HS-5 (cell line): ENCODE results near the gene TMEM175.

Experiments used
- DNase-seq: peaks from one replicate; pipeline ENCODE4 v3.0.0-alpha.2; 2012; ENCODE audit warnings: low read depth

Gene TMEM175, protein sequence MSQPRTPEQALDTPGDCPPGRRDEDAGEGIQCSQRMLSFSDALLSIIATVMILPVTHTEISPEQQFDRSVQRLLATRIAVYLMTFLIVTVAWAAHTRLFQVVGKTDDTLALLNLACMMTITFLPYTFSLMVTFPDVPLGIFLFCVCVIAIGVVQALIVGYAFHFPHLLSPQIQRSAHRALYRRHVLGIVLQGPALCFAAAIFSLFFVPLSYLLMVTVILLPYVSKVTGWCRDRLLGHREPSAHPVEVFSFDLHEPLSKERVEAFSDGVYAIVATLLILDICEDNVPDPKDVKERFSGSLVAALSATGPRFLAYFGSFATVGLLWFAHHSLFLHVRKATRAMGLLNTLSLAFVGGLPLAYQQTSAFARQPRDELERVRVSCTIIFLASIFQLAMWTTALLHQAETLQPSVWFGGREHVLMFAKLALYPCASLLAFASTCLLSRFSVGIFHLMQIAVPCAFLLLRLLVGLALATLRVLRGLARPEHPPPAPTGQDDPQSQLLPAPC

DNA sequence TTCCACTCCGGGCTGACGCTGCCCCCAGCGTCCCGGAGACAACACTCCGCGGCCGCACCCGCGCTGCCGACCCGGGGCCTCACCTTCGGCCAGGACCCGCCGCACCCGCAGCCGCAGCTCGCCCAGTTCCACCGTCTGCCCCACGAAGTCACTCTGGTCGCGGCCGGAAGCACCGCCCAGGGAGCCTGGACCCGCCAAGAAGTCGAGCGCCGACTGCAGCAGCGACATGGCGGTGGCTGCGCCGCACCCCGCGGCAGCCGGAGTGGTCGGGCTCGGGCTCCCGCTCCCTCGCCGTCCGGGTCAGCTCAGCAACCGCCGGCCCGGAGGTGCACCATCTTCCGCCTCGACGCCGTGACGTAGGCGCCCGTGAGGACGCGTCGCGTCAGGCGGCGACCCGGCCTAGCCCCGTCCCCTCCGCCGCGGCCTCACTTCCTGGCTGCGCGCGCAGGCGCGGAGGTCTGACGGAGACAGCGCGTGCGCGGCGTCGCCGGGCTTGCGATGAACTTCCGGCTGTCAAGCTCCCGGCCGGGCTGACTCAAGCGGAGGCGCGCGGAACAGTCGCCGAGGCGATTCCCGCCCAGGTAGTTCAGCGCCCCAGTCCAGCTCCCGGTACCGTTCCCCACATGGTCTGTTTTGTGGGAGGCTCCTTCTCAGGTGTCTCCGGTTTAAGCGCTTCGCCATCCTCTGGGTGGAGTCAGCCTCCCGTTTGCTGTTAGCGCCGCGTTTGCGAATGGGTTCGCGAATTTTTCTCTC, at the start of gene TMEM175, which contains the start of gene GAK:
Gene TMEM175, plus strand, starts transcription at position 501 of the 753 bp plus-strand sequence. CDS start 15,280 bp downstream, outside the sequence.
Gene GAK, minus strand, starts transcription at position 357 of the 753 bp plus-strand sequence. Its CDS starts 129 bp downstream, at position 228.
- peak; percentile 76 for DNase-seq

DNA sequence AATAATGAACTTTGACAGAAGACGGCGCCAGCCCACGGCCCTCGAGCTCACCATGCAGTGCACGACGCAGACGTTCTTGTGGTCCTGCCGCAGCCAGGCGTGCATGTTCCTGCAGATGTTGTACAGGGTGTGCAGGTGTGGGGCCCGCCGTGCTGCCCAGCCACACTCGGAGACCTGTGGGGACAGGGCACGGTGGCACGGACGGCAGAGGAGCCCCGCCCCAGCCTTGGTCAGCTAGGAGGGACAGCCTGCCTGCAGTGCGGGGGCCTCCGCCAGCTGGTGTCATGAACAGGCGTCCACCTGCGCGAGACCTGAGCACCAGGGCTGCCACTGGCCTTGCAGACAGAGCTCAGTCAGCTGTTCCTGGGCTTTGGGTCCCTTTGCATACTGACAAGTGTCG, 49.6 kb upstream of the TMEM175 start:
- no peak for DNase-seq

DNA sequence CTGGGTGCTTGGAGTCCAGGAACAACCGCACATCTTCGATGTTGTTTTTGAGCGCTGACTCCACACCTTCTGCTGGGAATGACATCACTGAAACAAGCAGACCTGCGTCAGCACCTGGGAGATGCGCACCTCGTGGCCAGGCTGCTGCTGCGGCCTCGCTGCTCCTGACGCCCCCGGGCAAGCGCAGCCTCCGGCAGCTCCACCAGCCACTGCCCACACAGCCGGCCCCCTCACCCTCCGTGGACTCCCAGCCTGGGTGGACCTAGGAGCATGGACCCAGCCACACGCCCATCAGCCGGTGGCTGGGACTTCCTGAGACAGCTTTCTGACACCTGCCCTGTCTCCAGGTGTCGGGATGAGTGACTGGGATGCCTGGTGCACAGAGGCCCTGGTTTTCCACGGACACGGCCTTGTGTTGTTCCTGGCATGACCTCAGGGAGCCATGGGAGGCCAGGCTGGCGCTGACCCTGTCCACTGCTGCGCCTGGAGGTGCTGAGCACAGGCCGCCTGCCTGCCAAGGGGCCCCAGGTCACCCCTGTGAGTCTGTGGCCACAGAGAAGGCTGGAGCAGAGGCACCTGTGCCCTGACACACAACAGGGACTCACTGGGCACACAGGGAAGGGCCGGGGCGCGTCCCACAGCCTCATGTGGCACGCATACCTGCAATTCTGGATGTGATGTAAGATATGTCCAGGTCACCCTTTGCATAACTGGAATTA, 48.7 kb upstream of the TMEM175 start:
- DNase-seq, result no peak

DNA sequence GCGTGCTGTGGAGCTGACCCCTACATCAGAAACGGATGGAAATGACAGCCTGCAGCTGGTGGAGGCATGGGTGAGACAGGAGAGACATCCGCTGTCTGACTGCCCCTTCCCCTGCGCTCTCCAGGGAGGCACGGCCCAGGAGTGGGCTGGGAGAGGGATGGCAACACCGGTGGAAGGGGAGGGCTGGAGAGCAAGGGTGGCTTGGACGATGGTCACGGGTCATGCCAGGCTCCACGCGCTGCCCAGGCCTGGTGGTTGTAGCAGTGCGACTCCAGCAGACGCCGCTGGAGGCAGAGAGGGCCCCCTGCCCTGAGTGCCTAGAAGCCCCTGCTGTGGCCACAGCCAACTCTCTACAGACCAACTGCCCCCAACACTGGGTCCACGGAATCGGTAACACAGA, 48.0 kb upstream of the TMEM175 start:
- no peak for DNase-seq

DNA sequence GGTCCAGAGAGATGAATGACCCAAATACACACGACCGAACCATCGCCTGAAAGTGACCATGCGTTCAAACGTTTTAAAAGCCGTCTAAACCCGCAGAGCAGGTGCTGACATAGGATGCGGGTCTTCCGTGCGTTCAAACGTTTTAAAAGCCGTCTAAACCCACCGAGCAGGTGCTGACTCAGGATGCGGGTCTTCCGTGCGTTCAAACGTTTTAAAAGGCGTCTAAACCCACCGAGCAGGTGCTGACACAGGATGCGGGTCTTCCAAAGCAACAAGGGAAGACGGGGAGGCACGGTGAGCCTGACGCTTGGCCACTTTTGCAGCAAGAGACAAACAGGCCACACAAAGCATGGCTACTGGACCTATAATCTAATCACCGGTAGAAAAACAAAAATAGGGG, 47.4 kb upstream of the TMEM175 start:
- no peak for DNase-seq

DNA sequence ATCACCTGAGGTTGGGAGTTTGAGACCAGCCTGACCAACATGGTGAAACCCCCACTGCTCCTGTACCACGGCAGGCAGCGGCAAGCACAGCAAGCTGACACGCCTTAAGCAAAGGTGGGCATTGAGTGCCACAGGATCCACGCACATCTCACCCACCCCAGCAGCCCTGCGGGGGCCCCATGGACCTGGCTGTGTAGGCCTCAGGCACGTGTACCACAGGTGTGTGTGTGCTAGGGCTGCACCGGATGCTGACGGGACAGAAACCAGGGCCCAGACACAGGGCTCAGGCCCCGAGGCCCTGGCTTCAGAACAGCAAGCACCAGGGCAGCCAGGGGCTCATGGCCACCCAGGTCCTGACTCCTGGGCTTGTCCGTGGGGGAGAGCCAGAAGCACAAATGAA, 46.9 kb upstream of the TMEM175 start:
- DNase-seq, result no peak

DNA sequence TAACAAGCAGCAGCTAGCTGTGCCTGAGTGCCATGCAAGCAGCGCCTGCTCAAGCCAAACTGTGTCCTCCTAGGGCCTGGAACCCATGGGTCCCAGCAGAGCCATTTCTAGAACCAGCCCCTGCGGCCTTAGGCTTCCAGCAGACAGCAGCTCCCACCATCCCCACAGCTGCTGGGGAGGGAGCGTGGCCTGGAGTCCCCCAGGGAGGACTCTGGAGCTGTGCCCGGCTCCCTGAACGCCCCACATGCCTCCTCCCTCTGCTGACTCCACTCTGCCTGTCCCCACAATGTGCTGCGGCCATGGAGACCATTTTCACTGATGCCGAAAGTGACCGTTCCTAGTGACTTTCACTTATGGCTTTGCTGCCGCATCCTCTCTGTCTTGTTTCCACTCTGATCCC, 46.0 kb upstream of the TMEM175 start:
- DNase-seq, result no peak

DNA sequence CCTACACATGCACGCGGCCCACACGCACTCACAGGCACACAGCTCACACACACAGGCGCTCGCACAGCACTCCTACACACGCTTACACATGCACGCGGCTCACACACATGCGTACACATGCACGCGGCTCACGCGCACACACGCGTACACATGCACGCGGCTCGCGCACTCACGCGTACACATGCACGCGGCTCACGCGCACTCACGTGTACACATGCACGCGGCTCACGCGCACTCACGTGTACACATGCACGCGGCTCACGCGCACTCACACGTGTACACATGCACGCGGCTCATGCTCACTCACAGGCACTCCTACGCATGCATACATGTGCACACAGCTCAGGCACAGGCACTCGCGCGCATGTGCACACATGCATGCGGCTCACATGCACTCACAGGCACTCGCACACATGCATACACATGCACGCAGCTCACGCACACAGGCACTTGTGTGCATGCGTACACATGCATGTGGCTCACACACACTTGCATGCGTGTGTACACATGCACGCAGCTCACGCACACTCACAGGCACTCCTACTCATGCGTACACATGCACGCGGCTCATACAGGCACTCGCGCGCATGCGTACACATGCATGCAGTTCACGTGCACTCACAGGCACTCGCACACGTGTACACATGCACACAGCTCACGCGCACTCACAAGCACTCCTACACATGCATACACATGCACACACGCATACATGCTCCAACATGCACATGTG, 45.1 kb upstream of the TMEM175 start:
- no peak for DNase-seq

DNA sequence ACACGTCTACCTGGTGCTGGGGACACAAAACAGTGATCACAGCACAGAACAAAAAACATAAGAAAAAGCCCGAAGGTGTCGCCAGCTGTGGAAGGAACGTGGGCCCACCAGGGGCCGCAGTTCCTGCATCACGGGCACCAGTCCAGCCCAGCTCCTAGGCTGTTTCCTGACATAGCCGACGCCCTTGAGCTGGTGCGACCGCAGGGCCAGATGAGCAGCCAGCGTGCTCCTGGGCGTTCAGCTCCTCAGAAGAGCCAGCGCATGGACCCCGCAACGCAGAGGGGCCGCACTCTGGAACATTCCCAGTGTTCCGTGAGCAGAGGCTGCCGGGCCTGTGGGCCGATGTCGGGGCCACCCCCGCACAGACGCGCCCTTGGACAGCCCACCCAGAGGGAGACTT, 44.2 kb upstream of the TMEM175 start:
- no peak for DNase-seq

DNA sequence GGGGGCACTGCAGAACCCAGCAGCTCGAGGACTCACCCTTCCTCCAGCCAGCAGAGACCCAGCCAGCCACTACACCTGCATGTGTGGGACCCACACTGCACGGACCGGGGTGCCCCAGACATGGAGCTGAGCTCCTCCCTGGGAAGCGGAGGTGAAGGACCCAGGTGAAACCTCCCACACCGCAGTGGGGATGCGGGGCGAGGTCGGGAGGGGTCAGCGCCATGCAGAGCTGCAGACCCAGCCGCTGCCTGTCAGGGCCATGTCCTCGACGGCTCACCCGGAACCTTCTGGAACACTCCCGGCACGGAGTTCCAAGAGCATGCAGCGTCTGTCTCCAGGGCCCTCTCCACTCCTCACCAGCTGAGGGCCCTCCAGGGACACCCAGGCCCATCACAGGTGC, 42.7 kb upstream of the TMEM175 start:
- no peak for DNase-seq

DNA sequence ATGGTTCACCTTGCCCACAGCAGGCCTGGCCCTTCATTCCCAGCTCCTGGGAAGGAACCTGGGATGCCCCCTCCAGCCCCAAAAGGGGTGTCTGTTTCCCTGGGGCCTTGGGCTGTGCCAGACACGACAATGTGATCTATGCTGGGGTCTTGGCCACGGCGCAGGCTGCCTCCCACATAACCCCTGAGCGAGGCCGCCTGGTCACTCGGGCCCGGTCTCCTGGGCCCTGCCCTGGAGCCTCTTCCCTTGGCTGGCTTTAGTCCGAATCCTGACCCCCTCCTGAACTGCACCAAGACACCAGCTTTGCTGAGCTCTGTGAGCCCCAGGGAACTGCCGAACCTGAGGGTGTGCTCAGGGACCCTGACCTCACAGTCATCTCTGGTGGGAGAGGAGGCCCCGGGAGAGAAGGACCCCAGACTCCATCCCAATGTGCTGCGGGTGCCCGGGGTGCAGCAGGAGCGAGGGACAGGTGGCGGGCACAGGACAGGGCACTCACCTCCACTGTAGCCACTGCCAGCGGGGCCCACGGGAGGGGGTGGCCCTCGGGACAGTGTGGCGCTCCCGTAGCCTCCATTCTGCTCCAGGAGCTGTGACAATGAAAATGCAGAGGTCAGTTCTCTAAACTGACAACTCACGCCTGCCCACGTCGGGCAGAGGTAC, 42.1 kb upstream of the TMEM175 start:
- DNase-seq, result no peak

DNA sequence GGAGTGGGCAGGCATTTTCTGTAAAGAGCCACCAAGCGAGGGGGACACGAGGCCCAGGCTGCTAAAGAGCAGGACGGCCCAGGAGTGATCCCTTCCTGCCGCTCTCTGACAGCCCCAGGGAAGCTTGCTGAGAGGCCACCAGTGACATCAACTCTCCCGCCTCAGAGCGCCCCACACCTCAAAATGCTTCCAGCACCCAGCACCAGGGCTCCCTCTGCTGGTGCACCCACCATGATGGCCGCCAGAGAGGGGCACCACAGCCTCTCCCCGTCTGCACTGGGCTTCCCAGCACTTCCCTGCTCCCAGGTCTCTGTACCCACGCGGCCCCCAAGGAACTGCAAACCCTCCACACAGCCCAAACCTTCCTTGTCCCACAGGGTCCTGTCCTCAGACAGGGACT, 40.5 kb upstream of the TMEM175 start:
- DNase-seq, result no peak

DNA sequence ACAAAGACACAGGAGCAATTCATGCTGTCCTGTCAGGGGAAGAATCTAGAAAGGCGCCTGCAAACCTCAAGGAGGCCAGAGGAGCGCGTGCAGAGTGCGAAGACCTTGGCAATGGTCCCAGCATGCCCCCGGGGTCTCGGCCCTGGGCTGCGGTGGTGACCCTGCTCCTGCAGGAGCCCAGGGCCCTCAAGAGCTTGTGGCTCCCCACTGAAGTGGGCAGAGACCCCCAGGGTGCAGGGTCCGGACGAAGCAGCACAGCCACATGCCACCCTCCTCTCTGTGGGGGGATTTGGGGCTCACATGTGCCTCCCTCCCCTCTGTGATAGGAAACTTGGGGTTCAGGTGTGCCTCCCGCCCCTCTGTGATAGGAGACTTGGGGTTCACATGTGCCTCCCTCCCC, 39.5 kb upstream of the TMEM175 start:
- no peak for DNase-seq

DNA sequence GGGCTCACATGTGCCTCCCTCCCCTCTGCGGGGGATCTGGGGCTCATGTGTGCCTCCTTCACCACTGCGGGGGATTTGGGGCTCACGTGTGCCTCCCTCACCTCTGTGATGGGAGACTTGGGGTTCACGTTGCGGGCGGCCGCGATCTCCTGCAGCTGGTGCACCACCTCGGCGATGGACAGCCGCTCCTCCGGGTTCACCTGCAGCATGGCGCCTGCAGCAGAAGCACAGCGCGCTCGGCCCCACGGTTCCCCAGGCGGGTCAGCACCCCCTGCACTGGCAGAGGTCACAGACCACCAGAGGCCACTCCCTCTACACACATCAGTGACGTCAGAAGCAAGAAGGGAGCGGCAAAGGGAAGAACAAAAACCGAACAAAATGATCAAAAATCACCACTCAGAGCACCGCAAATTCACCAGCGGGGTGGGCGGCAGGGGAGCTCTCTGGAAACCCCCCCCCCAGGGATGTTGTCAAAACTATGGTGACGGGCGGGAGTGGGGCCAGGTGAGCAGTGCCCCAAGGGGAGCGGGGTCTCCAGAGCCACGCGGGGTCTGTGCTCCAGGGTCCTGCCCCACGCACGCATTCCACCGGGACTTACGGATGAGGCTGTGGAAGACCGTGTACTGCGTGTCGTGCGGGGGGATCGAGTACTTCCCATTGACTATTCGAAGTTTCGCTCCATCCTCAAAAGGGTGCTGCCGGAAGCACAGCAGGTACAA, 38.8 kb upstream of the TMEM175 start:
- DNase-seq, result no peak

DNA sequence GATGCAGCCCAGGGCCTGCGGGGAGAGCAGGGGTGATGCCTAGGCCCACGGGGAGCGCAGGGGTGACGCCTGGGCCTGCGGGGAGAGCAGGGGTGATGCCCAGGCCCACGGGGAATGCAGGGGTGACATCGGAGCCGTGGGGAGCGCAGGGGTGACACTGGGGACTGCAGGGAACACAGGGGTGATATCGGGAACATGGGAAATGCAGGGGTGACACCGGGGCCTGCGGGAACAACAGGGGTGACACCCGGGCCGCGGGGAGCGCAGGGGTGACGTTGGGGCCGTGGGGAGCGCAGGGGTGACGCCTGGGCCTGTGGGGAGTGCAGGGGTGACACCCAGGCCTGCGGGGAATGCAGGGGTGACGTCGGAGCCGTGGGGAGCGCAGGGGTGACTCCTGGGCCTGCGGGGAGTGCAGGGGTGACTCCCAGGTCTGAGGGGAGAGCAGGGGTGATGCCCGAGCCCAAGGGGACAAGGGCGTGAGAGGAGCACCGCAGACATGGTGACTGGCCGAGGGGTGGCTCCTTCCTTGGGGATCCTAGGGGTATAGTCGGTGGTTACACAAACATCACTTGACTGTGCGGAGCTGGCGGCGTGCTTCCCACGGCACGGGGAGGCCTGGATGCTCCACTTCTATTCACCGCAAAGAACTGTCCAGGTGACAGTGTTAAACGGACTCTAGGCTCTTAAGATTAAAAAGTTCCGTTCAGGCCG, 38.1 kb upstream of the TMEM175 start:
- DNase-seq, result no peak

DNA sequence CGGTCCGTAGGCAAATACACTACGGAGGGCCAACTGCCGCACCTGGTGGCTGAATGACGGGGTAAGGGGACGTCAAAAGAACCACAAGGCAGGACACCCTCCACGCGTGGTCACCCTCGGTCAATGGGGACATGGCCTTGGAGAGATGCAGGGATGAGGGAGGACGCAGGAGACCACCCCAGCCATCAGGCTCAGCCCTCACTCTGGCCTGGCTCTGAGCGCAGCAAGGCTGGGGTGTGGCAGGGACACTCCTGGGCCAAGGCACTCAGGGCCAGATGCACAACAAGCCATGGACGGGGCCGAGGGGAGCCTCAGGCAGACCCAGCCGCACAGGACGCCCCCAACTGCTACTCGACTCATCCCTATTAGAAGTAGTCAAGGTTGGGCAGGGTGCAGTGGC, 36.7 kb upstream of the TMEM175 start:
- DNase-seq, result no peak

DNA sequence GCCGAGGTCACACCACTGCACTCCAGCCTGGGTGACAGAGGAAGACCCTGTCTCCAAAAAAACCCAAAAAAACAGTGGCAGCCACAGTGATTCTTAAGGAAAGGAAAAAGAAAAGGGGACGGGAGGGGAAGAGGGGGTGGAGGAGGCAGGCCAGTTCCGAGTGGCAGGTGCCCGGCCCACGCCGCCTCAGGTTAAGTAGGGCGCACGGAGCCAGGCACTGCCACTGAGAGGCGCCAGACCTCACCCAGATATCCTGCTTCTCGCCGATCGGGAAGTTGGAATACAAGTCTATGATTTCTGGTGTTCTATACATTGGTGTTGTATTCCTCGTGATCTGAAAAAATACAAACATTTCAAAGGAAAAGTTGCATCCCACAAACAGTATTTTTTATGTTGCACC, 36.0 kb upstream of the TMEM175 start:
- no peak for DNase-seq

DNA sequence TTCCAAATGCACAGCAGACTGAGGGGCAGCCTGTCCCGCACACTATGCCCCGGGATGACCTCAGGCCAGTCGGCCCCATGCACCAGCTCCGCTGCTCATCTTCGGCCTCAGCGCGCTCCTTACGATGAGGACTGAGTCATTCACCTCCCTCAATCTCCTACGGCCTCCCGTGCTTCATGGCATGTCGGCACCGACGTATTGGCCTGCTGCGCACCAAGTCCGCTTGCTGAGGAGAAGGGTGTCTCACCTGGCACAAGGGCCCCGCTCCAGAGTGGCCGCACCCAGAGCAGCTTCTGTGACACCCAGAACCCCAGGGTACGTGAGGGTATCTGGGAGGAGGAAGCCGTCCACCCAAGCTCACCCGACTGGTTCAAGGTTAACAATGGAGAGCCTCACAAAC, 35.6 kb upstream of the TMEM175 start:
- no peak for DNase-seq

DNA sequence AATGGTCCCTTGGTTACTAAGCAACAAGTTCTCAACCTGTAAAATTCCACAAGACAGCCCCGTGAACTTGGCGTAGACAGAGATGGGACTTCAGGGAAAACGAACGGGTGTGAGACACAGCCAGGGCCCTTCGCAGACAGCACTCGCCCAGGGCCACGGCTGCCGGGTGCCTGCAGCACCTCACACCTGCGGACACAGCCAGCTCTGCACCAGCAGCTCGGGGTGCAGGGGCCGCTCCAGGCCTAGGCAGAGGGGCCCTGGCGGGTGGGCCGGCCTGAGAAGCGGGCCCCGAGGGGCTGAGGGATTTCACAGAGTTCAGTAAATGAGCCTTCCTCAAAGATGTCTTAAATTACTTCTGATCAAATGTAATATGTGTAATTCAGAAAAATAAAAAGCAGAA, 34.1 kb upstream of the TMEM175 start:
- no peak for DNase-seq
